Daoy (cell line): ENCODE measurements around the gene ZBTB12. TPM values are rescaled to one million over a fixed set of nuclear protein-coding genes. Genes with fewer than 3 reads are reported as not detected.
A peak's percentile ranks its signal among the peaks of the same experiment; 100 is the strongest.
"Not testable (repeated sequence)": the region's sequence is repeated elsewhere in the genome, so short reads cannot be mapped to it uniquely, and the experiment has no call there.

ENCODE experiments used
- DNase-seq: peaks from one replicate; pipeline ENCODE4 v3.0.0-alpha.2; 2015; ENCODE audit warnings: low read depth
- total RNA-seq: library from RNA; depleted of rRNA; stranded (reverse); fragments of >200 nt; shearing (Covaris generic); gene quantifications from 2 replicates; pipeline ENCODE4 v1.2.3, GENCODE V29; 2014

ZBTB12 gene
- total RNA-seq, 1 experiment from 2014 or later = 9.8 TPM

- no peak for DNase-seq
Observed at GRCh38 chr6:31920811-31921210, 18.9 kb upstream of the ZBTB12 start.

GRCh38 chr6:31919624-31920303 is 17.9 kb upstream of the ZBTB12 start:
- no peak for DNase-seq

GRCh38 chr6:31918069-31918720 is 16.3 kb upstream of the ZBTB12 start:
- no peak for DNase-seq

GRCh38 chr6:31915756-31916155 is 13.9 kb upstream of the ZBTB12 start:
- DNase-seq = no peak

DNA sequence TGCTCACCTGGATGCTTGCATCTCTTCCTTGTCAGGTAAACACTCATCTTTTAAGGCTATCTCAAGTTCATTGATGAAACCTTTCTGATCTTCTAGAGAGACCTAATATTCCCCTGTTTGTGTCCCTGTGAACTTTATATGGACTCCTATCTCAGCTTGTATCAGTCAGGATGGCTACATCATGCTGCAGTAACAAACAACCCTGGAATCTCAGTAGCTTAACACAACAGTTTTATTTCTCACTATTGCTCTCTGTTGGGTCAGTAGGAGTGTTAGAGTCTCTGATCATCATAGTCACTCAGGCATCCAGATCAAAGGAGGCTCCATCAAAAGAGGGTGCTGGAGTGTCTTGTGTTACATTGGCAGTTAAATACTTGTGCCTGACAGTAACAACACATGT is 13.5 kb upstream of the ZBTB12 start:
- DNase-seq = no peak

GRCh38 chr6:31911826-31912585 is 10.1 kb upstream of the ZBTB12 start:
- DNase-seq = no peak

DNA sequence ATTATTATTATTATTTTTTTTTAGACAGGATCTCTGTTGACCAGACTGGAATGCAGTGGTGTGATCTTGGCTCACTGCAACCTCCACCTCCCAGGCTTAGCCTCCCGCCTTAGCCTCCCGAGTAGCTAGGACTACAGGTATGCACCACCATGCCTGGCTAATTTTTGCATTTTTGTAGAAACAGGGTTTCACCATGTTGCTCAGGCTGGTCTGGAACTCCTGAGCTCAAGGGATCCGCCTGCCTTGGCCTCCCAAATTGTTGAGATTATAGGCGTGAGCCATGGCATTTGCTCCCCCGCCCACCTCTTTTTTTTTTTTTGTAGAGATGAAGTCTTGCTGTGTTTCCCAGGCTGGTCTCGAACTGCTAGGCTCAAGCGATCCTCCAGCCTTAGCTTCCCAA is 7.4 kb upstream of the ZBTB12 start:
- DNase-seq = not testable (repeated sequence)

DNA sequence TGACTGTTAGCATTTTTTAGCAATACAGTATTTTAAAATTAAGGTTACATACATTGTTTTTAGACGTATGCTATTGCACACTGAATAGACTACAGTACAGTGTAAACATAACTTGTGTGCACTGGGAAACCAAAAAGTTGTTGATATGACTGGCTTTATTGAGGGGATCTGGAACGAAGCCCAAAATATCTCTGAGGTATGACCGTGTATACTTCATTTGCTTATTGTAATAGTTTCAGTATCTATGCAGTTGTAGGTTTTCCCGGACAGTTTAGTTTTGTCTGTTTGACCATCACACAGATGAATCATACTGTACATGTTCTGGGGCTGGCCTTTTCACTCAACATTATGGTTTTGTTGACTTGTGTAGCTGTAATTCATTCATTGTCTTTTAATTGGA is 6.9 kb upstream of the ZBTB12 start:
- DNase-seq = peak; percentile 55

GRCh38 chr6:31908255-31908654 is 6.4 kb upstream of the ZBTB12 start:
- DNase-seq = not testable (repeated sequence)

- DNase-seq = peak; percentile 88
Observed at GRCh38 chr6:31907158-31907813, 5.4 kb upstream of the ZBTB12 start.

- DNase-seq = not testable (repeated sequence)
Observed at GRCh38 chr6:31906727-31907126, 4.8 kb upstream of the ZBTB12 start.

DNA sequence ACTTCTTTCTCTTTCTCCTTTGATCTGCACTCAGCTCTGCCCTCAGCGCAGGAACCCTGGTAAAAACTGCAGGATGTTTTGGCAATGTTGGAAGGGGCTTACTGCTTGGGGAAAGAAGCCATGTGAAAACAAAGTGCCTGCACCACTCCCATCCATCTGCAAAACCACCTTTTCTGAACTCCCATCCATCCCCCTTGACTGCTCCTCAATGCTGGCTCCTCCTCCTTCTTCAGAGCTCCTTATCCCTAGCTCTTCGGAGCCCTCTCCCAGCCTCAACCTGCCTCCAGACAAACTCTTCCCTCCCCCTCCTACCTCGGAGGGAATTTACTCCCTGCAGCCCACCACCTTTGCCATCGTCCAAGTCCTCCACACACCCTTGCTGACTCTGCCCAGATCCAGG is 4.2 kb upstream of the ZBTB12 start:
- DNase-seq = no peak

- no peak for DNase-seq
Observed at GRCh38 chr6:31905041-31905440, 3.2 kb upstream of the ZBTB12 start.

GRCh38 chr6:31903957-31904356 is 2.1 kb upstream of the ZBTB12 start:
- DNase-seq = no peak

DNA sequence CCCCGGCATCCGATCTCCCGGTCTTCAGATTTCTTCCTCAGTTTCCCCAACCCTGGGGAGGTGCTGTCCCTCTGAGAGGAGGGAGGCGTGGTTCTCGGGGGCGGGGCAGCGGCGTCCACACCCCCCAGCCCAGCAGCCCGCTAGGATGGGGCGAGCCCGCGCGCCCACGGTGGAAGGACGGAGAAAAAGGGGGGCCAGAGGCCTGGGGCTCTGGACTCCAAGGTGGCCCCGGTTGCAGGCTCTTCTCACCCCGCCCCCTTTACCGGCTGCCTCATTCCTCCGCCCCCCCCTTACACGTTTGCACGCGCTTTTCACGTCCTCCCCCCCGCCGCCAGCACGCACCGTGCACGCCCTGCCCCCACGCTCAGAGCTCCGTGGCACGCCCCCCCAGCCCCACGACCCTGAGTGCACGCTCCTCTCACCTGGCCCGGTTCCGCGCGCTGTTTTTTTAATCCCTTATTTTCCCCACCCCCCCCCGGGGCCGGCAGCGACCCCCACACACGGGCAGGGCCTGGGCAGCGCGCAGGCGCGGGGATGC is 402 bp downstream of the ZBTB12 start:
- peak; percentile 66 for DNase-seq

DNA sequence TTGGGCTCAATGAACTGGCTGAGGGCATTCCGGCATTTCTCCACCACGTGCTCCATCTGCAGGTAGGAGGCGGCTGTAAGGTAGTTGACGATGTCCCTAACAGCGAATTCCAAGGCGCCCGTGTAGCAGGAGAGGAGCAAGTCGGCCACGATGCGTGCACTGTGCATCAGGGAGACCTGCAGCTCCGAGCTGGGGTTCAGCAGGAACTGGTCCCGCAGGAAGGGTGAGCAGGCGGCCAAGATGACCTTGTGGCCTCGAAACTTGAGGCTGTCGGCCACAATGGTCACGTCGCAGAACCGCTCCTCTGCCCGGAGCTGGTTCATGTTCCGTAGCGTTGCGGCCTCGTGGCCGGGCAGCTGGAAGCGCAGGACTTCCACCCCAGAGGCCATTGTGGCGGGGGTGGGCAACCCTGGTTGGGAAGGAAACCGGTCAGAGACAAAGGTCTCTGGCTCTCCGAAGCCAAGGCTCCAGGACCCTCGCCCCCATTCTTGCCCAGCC is 920 bp downstream of the ZBTB12 start:
- no peak for DNase-seq

GRCh38 chr6:31899882-31900722 is 1.8 kb downstream of the ZBTB12 start:
- DNase-seq = no peak

GRCh38 chr6:31899215-31899614 is 2.7 kb downstream of the ZBTB12 start:
- no peak for DNase-seq

- DNase-seq = peak; percentile 43
Observed at GRCh38 chr6:31898383-31899011, 3.4 kb downstream of the ZBTB12 start.

DNA sequence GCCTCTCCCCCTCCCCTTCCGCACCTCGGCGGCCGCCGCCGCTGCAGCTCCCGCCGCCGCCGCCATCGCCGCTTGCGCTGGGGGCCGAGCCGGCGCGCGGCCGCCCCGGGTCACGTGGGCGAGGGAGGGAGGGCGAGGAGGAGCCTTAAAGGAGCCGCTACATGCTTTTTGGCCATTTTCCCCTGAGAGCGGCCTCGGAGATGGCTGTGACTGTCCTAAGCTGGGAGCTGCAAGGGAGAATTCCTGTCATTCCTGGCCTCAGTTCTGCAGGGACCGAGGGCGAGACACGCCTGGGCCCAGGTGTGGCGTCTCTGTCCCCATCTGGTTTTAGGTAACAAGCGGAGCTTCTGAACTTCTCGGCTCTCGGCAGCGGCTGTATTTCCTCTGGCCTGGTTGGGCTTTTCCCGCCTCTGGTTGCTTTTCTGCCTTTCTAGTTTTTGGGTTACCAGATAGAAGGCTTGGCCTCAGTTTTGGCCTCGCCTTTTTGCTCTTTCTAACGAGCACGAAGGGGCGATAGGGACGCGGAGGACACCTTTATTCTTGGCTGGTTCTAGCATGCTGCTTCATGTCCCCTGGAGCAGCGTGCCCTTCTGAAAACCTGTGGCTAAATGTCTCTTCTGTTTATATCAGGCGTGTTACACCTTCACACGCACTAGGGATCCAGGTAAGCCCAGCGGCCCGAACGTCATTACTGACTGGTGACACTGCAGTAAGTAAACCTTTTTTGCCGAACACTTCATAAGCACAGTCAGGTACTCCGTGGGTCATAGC is 4.1 kb downstream of the ZBTB12 start, which contains the start of gene EHMT2:
Gene EHMT2, minus strand, starts transcription at position 87 of the 771 bp plus-strand sequence. Its CDS starts 21 bp downstream, at position 66.
- DNase-seq = peak; percentile 94
